GM13977 (cell line): ENCODE results near the gene HOXD12.

Experiments used
- DNase-seq: peaks from one replicate; pipeline ENCODE4 v3.0.0; 2012; ENCODE audit warnings: low spot score
- in situ Hi-C: fragments of 300-500 bp; cut with MboI; formaldehyde crosslinking; loops from one replicate; pipeline ENCODE4 v1.12.0; 2022; ENCODE audit warnings: low sequenced_read_pairs, low pct_unique_long_range_greater_than_20kb, mixed read lengths, inconsistent platforms; ENCODE audit not compliant: unreplicated experiment
- TF ChIP-seq, protein P1 (sequence below): IDR thresholded peaks from 2 replicates; pipeline ENCODE4 v1.5.1; 2012; ENCODE audit warnings: mild to moderate bottlenecking, control low read depth; ENCODE audit not compliant: insufficient read depth; ENCODE audit errors: extremely low read depth, missing control alignments

The HOXD12 gene

DNA sequence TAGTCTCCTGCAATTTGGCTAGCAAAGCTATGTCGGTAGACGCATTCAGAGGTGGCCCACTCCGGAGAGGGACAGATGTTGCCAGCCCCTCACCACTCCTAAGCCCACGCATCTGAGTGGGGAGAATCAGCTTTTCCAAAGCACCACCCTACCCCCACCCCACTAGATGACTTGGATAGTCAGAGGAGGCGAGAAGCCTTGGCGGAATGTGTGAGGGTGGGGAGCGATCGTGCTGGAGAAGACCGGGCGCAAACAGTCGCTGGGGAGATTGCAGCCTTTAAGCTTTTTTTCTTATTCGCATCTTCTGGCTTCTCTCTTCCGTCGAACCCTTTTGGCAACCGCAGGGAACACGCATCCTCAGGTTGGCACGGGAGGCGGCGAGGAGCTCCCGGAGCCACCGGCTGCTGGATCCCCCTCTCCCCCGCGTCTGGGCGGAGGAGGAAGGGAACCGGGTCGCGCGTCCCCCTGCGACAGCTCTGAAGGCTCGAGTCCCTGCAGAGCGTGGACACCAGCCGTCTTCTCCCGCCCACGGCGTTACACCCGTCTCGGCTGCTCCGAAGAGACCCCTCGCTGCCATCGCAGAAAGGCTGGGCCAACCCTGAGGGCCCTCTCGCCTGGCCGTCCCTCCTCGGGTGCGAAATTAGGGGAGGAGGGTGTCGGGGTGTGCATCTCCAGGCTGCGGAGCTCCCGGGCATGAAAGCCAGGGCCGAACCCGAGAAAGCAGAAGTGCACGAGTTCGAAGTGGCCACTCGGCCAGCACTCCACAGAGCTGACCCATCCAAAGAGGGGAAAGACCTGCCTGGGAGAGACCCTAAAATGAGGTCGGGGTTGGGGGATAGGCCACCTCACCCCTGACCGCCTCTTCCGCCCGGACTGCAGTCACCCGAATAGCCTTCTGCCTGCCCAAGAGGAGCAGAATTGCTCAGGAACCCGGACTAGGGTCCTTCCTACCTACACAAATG, 28.0 kb upstream of the HOXD12 start:
- no peak for DNase-seq
- in situ Hi-C loops = no loop called here
- TF ChIP-seq, protein P1, sequence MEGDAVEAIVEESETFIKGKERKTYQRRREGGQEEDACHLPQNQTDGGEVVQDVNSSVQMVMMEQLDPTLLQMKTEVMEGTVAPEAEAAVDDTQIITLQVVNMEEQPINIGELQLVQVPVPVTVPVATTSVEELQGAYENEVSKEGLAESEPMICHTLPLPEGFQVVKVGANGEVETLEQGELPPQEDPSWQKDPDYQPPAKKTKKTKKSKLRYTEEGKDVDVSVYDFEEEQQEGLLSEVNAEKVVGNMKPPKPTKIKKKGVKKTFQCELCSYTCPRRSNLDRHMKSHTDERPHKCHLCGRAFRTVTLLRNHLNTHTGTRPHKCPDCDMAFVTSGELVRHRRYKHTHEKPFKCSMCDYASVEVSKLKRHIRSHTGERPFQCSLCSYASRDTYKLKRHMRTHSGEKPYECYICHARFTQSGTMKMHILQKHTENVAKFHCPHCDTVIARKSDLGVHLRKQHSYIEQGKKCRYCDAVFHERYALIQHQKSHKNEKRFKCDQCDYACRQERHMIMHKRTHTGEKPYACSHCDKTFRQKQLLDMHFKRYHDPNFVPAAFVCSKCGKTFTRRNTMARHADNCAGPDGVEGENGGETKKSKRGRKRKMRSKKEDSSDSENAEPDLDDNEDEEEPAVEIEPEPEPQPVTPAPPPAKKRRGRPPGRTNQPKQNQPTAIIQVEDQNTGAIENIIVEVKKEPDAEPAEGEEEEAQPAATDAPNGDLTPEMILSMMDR = no peak

- no peak for DNase-seq
- TF ChIP-seq, protein P1 = no peak
- in situ Hi-C loops = no loop called here
These were observed 27.3 kb upstream of the HOXD12 start for GRCh38 chr2:176072292-176072669.

GRCh38 chr2:176072951-176073904, 26.4 kb upstream of the HOXD12 start:
- in situ Hi-C loops = no loop called here
- DNase-seq = no peak
- TF ChIP-seq, protein P1 = no peak

- in situ Hi-C loops = loop anchor here (25.0 kb wide), 2 partner anchors 388 to 1738 kb away; partner anchors contain the start of gene SP9
- TF ChIP-seq, protein P1 = no peak
- no peak for DNase-seq
These were observed 24.6 kb upstream of the HOXD12 start for GRCh38 chr2:176074919-176075425.

- TF ChIP-seq, protein P1 = no peak
- in situ Hi-C loops = loop anchor here (25.0 kb wide), 2 partner anchors 388 to 1738 kb away; partner anchors contain the start of gene SP9
These were observed 24.1 kb upstream of the HOXD12 start for GRCh38 chr2:176075481-176075880.

DNA sequence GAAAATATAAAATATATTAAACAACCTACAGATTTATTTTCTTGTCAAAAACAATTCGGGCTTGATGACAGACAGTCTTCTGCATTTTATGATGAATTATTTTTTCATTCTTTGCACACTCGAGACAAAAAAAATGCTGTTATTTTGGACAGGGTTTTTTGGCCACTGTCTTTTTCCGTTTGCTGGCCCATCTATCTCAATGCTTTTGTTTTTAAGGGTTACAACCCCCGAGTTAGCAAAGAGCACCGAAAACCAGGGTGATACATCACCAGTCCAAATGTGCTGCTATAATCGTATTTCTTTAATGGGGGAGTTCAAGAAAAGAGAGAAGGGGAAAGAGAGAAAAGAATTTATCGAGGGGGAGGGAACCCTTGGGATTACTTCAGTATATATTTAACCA, 23.5 kb upstream of the HOXD12 start:
- TF ChIP-seq, protein P1 = no peak
- in situ Hi-C loops = loop anchor here (25.0 kb wide), 2 partner anchors 389 to 1739 kb away; partner anchors contain the start of gene SP9
- no peak for DNase-seq

More at GRCh38 chr2:176075481-176075880, 24.1 kb upstream of the HOXD12 start:
- DNase-seq = no peak
